ENCODE results near the gene SSTR5.

GRCh38 chr16:1031666-1032065, 40.9 kb upstream of the SSTR5 start:
- TF ChIP-seq POLR2A (IDR thresholded peaks at IDR 0.05) (no peak), CTCF (IDR thresholded peaks at IDR 0.05) (no peak)
